GM20000 (cell line): ENCODE data around the gene VAPA.

Source experiments
- DNase-seq: peaks from one replicate; pipeline ENCODE4 v3.0.0; 2012; ENCODE audit warnings: low spot score
- CTCF ChIP-seq: IDR thresholded peaks from 2 replicates; pipeline ENCODE4 v1.5.1; 2012; ENCODE audit warnings: mild to moderate bottlenecking, control low read depth; ENCODE audit errors: extremely low read depth, missing control alignments

Gene VAPA

GRCh38 chr18:9973470-9973869 lies 59.7 kb downstream of the VAPA start:
- no peak for DNase-seq
- TF ChIP-seq CTCF, result no peak

- DNase-seq, result no peak
- TF ChIP-seq CTCF, result no peak
These were observed 60.6 kb downstream of the VAPA start for GRCh38 chr18:9974279-9974915.

GRCh38 chr18:9975658-9976057 lies 61.8 kb downstream of the VAPA start:
- no peak for DNase-seq
- TF ChIP-seq CTCF, result no peak

GRCh38 chr18:9982711-9983110 lies 68.9 kb downstream of the VAPA start:
- no peak for TF ChIP-seq CTCF
- DNase-seq, result no peak

GRCh38 chr18:9984080-9984479 lies 70.3 kb downstream of the VAPA start:
- DNase-seq, result no peak
- TF ChIP-seq CTCF, result no peak

GRCh38 chr18:9985641-9986040 lies 71.8 kb downstream of the VAPA start:
- TF ChIP-seq CTCF, result no peak
- DNase-seq, result no peak

GRCh38 chr18:9986156-9986930 lies 72.5 kb downstream of the VAPA start:
- TF ChIP-seq CTCF, result no peak
- no peak for DNase-seq
